ENCODE results near the gene SMARCAL1. TPM values are rescaled to one million over a fixed set of nuclear protein-coding genes. Genes with fewer than 3 reads are reported as not detected.

Gene SMARCAL1
- total RNA-seq, 1 donor from 2014 or later = 19.0 TPM

- Histone ChIP-seq H3K4me1 (no peaks in the 10 kb centered on the region), H3K36me3 (no peaks in the 10 kb centered on the region), H3K27me3 (ENCODE audit: low read depth) (no peaks in the 10 kb centered on the region), H3K9me3 (no peaks in the 10 kb centered on the region), H3K27ac (no peak overlapping the region), H3K4me3 (no peak overlapping the region)
- DNase-seq (no peak), ATAC-seq (no peak)
- intact Hi-C loops (cut with DNase I) = no loop called here
- no peak for TF ChIP-seq CTCF (IDR thresholded peaks at IDR 0.05)
Measured at GRCh38 chr2:216399621-216400020, 12.7 kb upstream of the SMARCAL1 start.

GRCh38 chr2:216402751-216403150 is 9.5 kb upstream of the SMARCAL1 start:
- Histone ChIP-seq H3K27ac (no peak overlapping the region), H3K4me1 (no peaks in the 10 kb centered on the region), H3K36me3 (no peaks in the 10 kb centered on the region), H3K9me3 (no peaks in the 10 kb centered on the region), H3K27me3 (ENCODE audit: low read depth) (no peaks in the 10 kb centered on the region), H3K4me3 (no peak overlapping the region)
- intact Hi-C loops (cut with DNase I) = no loop called here
- DNase-seq (no peak), ATAC-seq (no peak)
- no peak for TF ChIP-seq CTCF (IDR thresholded peaks at IDR 0.05)

GRCh38 chr2:216404010-216404618 is 8.2 kb upstream of the SMARCAL1 start:
- Histone ChIP-seq H3K36me3 (no peaks in the 10 kb centered on the region), H3K9me3 (no peaks in the 10 kb centered on the region), H3K4me3 (no peak overlapping the region), H3K27me3 (ENCODE audit: low read depth) (no peaks in the 10 kb centered on the region), H3K27ac (no peak overlapping the region), H3K4me1 (no peaks in the 10 kb centered on the region)
- intact Hi-C loops (cut with DNase I) = no loop called here
- peak; percentile 62 to 74 for ATAC-seq
- no peak for DNase-seq
- TF ChIP-seq CTCF (IDR thresholded peaks at IDR 0.05) = peak; percentile 88

- intact Hi-C loops (cut with DNase I) = no loop called here
- no peak for TF ChIP-seq CTCF (IDR thresholded peaks at IDR 0.05)
- ATAC-seq = no peak
Measured at GRCh38 chr2:216405588-216405987, 6.7 kb upstream of the SMARCAL1 start.

GRCh38 chr2:216406826-216407225 is 5.5 kb upstream of the SMARCAL1 start:
- Histone ChIP-seq H3K36me3 (no peaks in the 10 kb centered on the region), H3K27ac (no peak overlapping the region), H3K27me3 (ENCODE audit: low read depth) (no peaks in the 10 kb centered on the region), H3K9me3 (no peaks in the 10 kb centered on the region), H3K4me3 (no peak overlapping the region), H3K4me1 (no peaks in the 10 kb centered on the region)
- TF ChIP-seq CTCF (IDR thresholded peaks at IDR 0.05) = no peak
- ATAC-seq (no peak), DNase-seq (no peak)
- intact Hi-C loops (cut with DNase I) = no loop called here

More at GRCh38 chr2:216405588-216405987, 6.7 kb upstream of the SMARCAL1 start:
- Histone ChIP-seq H3K9me3 (no peaks in the 10 kb centered on the region), H3K27me3 (ENCODE audit: low read depth) (no peaks in the 10 kb centered on the region), H3K4me3 (no peak overlapping the region), H3K27ac (no peak overlapping the region), H3K4me1 (no peaks in the 10 kb centered on the region), H3K36me3 (no peaks in the 10 kb centered on the region)
- DNase-seq = no peak

Measured in lower lobe of right lung (tissue), 2 donors.